Embryonic facial prominence (tissue), 1 donor: ENCODE data around the gene HS3ST1.

Source experiments
- DNase-seq: peaks from one replicate; pipeline ENCODE4 v3.0.0-alpha.2; 2016; ENCODE audit errors: extremely low spot score

HS3ST1 gene

GRCh38 chr4:11428231-11428898, at the start of gene HS3ST1:
HS3ST1 (minus strand) TSS chr4:11428894; CDS start chr4:11400005, 28,889 bp downstream.
- no peak for DNase-seq

- DNase-seq = no peak
Observed at GRCh38 chr4:11475871-11476270, 47.2 kb upstream of the HS3ST1 start.

GRCh38 chr4:11474146-11474545, 45.5 kb upstream of the HS3ST1 start:
- DNase-seq = no peak

GRCh38 chr4:11472535-11472934, 43.8 kb upstream of the HS3ST1 start:
- DNase-seq = no peak

GRCh38 chr4:11471618-11472017, 42.9 kb upstream of the HS3ST1 start:
- no peak for DNase-seq

GRCh38 chr4:11471046-11471441, 42.4 kb upstream of the HS3ST1 start:
- no peak for DNase-seq

- no peak for DNase-seq
Observed at GRCh38 chr4:11470438-11471045, 41.8 kb upstream of the HS3ST1 start.

GRCh38 chr4:11469650-11470437, 41.1 kb upstream of the HS3ST1 start:
- no peak for DNase-seq

- DNase-seq = no peak
Observed at GRCh38 chr4:11468901-11469300, 40.2 kb upstream of the HS3ST1 start.

GRCh38 chr4:11467931-11468330, 39.2 kb upstream of the HS3ST1 start:
- no peak for DNase-seq

- DNase-seq = no peak
Observed at GRCh38 chr4:11463707-11464106, 35.0 kb upstream of the HS3ST1 start.

GRCh38 chr4:11456401-11456800, 27.7 kb upstream of the HS3ST1 start:
- no peak for DNase-seq

GRCh38 chr4:11455201-11455835, 26.6 kb upstream of the HS3ST1 start:
- DNase-seq = no peak

GRCh38 chr4:11451716-11452115, 23.0 kb upstream of the HS3ST1 start:
- no peak for DNase-seq

GRCh38 chr4:11446155-11446811, 17.6 kb upstream of the HS3ST1 start:
- no peak for DNase-seq

- DNase-seq = no peak
Observed at GRCh38 chr4:11441194-11441556, 12.5 kb upstream of the HS3ST1 start.

- no peak for DNase-seq
Observed at GRCh38 chr4:11440481-11441193, 11.9 kb upstream of the HS3ST1 start.

GRCh38 chr4:11439836-11440235, 11.1 kb upstream of the HS3ST1 start:
- DNase-seq = no peak

- DNase-seq = no peak
Observed at GRCh38 chr4:11438647-11439046, 10.0 kb upstream of the HS3ST1 start.

- no peak for DNase-seq
Observed at GRCh38 chr4:11436673-11437072, 8.0 kb upstream of the HS3ST1 start.

GRCh38 chr4:11436084-11436483, 7.4 kb upstream of the HS3ST1 start:
- DNase-seq = no peak
